GM21367 (cell line): ENCODE measurements around the gene MYOZ3.

Experiments
- ATAC-seq: cut with Tn5 transposase; IDR thresholded peaks from one replicate; pipeline ENCODE4 v1.9.1; 2021; ENCODE audit not compliant: unreplicated experiment

MYOZ3 gene

DNA sequence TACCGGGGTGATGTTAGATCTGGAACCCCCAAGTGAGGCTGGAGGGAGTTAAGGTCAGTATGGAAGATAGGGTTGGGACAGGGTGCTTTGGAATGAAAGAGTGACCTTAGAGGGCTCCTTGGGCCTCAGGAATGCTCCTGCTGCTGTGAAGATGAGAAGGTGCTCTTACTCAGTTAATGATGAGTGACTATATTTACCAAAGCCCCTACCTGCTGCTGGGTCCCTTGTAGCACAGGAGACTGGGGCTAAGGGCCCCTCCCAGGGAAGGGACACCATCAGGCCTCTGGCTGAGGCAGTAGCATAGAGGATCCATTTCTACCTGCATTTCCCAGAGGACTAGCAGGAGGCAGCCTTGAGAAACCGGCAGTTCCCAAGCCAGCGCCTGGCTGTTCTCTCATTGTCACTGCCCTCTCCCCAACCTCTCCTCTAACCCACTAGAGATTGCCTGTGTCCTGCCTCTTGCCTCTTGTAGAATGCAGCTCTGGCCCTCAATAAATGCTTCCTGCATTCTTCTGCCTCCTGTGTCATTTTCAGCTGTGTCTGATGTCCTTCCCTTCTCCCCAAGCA is 2.3 kb upstream of the MYOZ3 start:
- ATAC-seq: no peak

DNA sequence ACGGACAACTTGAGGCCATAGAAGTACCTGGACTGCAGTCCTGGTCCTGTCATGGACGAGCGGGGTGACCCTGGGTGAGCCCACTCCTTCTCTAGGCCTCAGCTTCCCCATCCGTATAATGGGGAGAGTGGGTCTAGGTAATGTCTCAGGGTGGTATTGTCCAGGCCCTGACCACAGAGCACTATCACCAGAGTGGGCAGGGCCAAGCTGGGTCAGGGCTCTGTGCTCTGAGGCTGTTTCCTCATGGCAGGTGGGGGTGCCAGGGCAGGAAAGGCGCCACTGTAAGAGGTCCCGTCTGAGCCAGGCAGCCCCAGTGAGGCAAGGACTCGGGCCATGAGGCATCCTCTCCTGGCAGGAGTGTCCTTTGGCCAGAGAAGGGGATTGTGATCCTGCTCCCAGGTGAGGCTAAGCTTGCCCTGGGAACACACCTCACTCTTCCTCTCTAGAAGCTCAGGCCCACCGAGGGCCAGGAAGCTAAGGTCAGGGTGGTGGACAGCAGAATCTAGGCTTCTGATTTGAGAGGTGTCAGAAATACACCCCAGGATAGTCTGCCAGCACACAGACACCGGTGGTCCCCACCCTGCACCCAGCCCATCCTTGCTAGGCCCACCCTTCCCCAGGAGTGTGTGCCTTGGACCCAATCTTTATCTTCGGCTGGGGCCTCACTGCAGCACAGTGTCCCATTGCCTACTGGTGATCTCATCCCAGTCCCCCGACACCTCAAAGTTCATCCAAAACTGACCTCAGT is 1.5 kb upstream of the MYOZ3 start:
- no peak for ATAC-seq

DNA sequence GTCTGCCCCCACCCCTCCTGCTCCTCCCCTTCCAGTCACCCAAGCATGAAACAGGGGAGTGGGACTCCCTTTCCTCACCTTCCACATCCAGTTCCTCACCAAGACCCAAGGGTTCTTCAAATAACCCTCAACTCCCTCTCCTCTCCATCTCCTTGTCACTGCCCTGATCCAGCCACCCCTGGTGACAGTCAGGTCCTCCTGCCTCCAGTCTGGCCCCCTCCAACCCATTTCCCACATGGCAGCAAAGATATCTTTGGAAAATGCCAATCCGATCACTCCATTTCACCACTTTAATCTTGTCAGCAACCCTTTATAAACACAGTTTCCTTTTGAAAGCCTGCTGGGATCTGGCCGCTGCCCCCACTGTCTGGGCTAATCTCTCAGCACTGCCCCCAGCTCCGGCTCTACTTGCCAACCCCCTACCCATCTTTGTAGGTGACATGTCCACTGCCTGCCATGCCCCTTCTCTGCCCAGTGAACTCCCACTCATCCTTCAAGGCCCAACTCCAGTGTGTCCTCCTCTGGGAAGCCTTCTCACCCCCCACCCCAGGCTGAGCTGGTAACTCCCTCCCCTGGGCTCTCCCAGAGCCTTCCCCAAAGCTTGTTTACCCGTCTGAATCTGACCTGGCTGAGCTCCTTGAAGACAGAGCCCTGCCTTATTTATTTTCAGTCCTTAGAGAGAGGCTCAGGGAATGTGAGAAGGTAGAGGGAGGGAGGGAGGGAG is 781 bp upstream of the MYOZ3 start:
- no peak for ATAC-seq

DNA sequence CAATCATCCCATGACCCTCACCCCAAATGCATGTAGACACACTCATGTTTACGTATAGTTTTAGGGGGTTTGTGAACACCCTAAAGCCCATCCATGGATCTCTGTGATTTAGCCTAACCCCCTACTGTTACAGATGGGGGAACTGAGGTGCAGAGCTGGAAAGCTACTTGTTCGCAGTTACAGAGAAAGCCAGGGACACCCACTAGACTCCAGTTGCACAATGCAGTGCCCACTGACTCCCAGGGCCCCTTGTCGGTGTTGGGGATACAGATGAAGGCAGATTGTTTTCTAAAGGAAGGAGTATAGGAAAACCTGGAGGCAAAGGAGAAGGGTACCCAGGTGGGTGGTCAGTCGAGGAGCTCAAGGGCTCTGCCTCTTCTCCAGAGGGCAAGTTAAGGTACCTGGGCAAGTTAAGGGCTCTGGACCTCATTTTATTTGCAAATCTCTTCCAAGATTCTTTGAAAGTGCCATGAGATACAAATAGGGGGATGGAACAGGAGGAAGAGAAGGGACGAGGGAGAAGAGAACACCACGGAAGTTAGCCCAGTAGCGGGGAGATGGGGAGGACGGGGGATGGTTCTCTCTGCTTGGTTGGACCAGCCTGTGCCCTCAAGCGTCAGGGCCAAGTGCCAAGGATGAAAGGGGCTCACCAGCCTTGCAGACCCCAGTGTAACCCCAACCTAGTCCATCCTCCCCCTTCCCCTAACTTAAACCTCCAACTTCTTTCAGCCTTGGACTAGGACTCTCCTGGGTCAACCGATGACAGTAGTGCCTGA is 958 bp downstream of the MYOZ3 start:
- ATAC-seq: no peak

DNA sequence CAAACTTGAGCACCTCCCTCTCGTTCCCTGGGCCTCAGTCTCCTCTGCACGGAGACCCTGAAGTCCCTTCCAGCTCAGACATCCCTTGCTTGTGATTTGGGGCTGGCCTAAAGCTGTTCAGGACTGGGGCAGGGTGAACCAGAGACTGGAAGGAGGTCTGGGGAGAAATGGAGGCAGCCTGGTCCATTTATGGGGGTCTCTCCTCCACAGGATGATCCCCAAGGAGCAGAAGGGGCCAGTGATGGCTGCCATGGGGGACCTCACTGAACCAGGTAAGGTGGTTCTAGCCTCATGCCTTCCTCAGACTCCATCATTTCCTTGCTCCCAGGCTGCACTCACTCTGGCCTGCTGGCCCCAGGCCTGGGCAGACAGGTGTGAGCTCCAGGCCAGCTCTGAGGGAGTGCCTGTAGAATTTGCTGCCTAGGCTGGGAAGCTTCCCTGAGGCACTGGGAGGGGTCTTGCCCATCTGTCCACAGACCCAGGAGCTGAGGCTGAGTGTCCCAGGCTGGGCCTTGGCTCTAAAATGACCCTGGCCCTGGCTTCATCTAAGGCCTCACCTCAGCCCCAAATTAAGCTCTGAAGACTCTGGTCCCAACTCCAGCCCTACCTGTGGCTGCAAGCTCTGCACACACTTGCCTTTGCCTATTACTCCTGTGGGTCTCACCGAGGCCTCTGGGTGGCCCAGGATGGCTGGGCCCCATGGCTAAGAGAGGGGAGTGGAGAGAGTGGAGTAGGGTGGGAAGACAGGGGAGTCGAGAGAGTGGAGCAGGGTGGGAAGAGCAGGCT is 1.9 kb downstream of the MYOZ3 start:
- no peak for ATAC-seq

DNA sequence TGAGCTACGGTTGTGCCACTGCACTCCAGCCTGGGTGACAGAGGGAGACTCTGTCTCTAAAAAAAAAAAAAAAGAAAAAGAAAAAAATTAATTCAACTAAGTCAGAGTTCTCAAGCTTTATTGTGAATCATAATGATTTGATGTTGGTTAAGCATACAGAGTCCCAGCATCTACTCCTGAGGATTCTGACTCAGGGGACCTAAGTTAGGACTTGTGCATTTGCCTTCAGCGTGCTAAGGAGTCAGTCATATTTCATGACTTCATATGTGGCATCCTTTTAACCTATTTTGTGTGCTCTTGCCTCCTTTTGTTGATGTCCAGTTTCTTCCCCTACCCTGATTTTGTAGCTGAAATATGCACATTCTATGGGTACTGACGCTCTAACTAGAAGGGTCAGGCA is 2.9 kb downstream of the MYOZ3 start:
- no peak for ATAC-seq

DNA sequence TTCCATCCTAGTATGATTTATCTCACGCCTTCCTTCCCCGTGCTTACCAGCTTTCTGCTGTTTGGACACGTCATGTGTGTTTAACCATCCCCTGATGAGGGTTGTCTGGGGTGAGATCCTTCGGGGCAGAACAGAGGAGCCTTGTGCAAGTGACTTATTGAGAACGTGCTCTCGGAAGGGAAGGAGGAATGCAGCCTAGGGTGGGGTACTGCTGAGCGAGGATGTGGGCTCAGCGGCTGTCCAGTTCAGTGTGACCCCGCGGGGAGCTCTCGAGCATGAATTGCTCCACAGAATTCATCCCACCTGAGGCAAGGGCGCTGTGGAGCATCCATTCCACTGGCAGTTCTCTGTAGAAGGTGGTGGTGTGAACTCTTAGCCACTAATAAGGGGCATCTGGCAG is 4.0 kb downstream of the MYOZ3 start:
- no peak for ATAC-seq

DNA sequence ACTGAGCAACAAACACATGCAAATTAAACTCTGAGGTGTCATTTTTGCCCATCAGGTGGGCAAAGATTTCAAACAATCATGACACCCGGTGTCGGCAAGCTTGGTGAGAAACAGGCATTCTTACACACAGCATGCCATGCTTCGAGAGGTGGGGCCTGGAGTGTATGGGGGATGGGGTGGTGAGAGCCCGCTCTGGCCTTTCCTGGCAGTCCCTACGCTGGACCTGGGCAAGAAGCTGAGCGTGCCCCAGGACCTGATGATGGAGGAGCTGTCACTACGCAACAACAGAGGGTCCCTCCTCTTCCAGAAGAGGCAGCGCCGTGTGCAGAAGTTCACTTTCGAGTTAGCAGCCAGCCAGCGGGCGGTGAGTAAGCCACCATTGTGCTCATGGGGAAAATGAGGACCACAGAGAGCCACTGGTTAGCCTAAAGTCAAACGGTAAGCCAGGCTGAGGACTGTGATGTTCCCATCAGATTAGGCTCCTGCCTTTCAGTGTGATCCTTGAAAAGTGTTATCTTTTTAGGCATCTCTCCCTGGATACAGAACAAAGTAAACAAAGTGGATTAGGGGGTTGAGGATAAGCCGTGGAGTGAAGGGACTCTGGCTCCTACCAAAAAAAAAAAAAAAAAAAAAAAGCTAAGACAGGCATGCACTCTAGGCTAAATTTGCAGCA is 9.4 kb downstream of the MYOZ3 start:
- ATAC-seq: no peak

DNA sequence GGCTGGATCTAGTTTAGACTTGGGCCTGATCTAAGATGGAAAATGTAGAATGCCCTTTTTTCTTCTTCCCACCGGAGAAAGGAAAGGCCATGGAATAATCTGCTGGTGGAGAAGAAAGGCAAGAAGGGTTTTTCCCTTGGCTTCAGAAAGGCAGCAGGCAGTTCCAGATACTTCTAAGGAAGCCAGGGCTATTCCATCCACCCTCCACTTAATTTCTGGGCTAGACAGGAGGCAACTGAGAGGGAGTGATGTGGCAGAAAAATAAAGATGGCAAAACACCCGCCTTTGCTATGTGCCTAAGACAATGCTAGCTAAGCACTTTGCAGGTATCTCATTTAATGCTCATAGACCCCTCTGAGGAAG is 9.9 kb downstream of the MYOZ3 start:
- ATAC-seq: no peak

DNA sequence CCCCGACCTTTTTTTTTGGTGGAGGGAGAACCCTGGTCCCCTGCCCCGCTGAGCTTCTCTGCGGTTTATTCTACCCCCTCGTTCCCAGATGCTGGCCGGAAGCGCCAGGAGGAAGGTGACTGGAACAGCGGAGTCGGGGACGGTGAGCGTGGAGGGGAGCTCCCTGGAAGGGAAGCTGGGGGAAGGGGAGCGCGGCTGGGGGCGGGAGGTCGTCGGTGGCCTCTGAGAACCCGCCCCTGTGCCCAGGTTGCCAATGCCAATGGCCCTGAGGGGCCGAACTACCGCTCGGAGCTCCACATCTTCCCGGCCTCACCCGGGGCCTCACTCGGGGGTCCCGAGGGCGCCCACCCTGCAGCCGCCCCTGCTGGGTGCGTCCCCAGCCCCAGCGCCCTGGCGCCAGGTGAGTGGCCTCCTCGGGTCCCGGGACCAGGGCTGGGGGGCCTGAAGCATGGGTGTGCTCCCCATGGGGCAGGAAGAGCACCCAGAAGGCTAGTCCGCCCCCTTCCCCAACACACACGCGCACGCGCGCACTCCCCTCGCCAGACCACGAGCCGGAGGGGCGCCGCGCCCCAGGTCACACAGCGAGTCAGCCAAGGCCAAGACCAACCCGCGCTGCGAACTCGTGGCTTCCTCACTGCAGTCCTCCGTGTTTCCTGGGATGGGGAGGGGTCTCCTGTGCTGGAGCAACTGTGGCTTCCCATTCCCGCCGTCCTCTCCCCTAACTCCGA is 10.6 kb downstream of the MYOZ3 start:
- no peak for ATAC-seq

DNA sequence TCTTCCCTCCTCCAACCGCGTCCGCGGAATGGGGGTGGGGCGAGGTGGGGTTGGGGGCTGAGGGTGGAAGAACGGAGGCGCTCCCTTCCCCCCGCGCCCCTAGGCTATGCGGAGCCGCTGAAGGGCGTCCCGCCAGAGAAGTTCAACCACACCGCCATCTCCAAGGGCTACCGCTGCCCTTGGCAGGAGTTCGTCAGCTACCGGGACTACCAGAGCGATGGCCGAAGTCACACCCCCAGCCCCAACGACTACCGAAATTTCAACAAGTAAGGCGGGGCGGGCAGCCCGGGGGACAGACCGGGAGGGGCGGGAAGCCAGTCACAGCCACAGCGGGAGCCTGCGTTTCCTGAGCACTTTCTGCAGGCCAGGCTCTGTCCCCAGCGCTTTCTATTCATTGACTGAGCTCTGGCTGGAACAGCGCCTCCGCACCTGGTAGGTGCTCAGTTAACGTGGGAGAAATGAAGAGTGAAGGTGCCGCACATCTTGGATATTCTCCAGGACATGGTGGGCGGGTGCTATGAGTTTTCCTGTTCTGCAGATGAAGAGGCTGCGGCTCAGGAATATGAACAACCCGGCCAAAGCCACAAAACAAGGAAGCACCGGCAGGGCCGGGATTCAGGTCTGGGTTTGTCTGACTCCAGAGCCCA is 11.3 kb downstream of the MYOZ3 start:
- ATAC-seq: no peak

DNA sequence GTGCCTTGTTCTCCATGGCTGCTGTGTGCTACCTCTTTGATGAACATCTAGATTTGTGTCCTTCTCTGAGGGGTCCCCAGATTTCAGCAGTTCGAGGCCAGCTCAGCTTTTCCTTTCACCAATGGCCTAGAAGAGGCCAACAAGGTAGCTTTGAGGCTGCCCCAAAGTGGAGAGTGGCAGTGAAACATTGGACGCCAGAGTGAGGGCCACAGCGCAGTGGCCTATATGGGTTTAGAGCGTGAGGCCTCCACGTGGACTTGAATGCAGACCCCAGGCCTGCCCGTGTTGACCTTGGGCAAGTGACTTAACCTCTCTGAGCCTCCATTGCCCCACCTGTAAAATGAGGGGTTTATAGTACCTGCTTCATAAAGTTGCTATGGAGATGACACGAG is 11.8 kb downstream of the MYOZ3 start:
- ATAC-seq: no peak

DNA sequence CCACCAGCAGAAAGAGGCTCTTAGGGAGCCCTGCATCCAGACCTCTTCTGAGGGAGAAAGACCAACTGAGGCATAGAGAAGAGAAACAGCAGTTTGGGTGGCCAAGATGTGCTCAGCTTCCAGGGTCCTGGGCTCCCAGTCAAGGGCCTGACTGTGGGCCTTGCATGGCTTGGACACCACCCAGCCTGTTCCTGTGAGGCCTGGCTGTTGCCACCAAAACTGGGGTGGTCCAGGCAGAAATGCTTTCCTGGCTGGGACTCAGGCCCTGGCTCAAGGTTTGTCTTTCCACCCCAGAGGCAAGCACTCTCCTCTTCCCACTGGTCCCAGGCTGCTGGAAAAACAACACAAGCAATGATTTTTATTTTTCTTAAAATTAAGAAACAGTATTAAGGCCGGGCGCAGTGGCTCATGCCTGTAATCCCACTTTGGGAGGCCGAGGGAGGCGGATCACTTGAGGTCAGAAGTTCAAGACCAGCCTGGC is 13.3 kb downstream of the MYOZ3 start:
- ATAC-seq: no peak

DNA sequence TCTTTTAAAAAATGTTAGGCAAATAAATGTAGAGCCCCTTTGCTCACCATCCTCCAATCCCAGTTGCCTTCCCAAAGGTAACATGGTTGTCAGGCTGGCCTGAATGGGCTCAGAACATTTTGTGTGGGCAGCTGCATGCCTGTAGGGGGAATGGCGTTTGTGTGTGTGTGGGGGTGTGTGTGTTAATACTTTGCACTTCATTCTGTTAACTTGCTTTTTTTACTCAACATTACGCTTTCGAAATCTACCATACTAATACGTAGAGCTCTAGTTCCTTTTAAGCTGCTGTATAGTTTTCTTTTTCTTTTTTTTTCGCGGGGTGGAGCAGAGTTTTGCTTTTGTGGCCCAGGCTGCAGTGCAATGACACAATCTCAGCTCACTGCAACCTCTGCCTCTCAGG is 14.0 kb downstream of the MYOZ3 start:
- ATAC-seq: no peak

DNA sequence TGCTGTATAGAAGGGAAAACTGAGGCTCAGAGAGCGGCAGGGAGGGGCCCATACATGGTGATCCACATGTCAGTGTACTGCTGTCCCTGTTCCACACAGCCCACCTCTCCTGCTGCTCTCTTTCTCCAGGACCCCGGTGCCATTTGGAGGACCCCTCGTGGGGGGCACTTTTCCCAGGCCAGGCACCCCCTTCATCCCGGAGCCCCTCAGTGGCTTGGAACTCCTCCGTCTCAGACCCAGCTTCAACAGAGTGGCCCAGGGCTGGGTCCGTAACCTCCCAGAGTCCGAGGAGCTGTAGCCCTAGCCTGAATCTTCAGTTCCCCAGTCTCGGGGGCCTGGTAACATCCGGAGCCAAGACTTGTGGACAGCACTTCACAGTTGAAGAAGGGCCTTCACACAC is 15.5 kb downstream of the MYOZ3 start:
- ATAC-seq: no peak

DNA sequence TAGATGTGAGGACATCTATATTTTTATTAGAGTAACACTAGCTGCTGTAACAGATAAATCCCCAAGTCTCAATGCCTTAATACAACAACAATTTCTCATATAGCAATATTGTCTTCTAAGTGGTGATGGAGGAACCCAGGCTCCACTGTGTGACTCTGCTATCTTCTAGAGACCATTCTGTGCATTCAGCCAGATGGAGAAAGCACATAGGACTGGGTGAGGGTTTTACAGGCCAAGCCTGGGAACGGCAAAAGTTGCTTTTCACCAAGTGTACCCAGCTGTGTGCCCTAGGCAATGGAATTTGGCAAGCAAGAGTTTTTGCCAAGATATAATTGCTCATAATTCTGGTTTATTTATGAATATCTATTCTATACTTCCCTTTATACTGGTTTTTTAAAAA is 28.1 kb downstream of the MYOZ3 start:
- no peak for ATAC-seq

DNA sequence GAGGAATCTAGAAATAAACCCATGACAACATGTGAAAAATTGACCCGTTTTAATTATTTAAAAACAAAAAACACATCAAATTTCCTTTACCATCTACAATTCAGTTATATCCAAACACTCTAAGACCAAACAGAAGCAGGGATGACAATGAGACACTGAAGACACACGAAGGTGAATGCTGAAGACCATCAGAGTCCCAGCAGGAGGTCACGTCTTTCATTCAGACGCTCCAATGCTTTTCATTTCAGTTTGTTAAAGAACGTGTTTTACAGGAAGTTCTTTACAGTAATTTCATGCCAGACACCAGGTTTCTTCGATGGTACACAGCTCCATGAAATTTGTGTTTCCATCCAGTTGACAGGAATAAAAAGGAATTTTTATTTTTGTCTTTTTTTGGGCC is 29.7 kb downstream of the MYOZ3 start:
- ATAC-seq: no peak

DNA sequence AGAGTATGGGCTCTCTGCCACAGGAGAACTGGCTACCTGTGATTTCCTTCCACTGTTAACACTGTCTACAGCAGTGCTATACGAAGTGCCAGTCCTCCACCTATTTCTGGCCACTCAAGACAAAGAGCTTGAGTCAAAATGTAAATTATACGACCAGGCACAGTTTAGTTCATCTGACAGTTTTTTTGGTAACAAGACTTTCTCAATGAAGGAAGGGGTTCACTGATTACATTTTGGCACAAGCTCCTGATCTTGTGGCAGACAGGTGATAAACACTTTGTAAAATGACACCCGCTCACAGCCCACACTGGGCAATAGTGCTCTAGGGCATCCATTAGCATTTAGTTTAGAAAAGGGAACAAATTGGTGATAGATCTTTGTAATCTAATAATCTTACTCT is 31.2 kb downstream of the MYOZ3 start:
- no peak for ATAC-seq

DNA sequence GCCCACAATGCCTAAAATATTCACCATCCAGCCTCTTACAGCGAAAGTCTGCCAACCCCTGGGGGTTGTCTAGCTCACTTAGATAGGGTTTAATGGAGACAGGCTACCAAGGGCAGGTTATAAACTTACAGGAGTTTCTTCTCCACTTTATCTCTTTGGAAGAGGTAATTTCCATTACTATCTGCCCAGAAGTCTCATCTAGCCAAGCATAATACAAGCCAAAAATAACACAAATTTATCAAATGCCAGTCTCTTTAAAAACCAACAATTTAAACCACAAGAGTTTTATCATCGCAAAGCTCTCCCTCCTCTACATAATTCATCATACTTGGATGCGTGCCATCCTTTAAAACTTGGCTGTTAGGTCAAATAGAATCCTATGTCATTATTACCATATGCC is 33.6 kb downstream of the MYOZ3 start:
- no peak for ATAC-seq
